Subcutaneous abdominal adipose tissue (tissue), 5 donors: ENCODE measurements around the gene GLRX2.
"Not testable (repeated sequence)": the region's sequence is repeated elsewhere in the genome, so short reads cannot be mapped to it uniquely, and the experiment has no call there.

Source experiments
- H3K27ac ChIP-seq: one replicate; pipeline ENCODE4 v1.7.0; 2013; ENCODE audit warnings: low read depth, mild to moderate bottlenecking, inconsistent platforms, low read length, moderate library complexity
- H3K27me3 ChIP-seq, 5 donors: one replicate each; pipeline ENCODE4 v1.7.0; 2013; ENCODE audit warnings: low read length in 5 of 5, inconsistent platforms in 1 of 5; ENCODE audit not compliant: control insufficient read depth in 5 of 5, insufficient read depth in 4 of 5
- H3K36me3 ChIP-seq, 5 donors: one replicate each; pipeline ENCODE4 v1.7.0; 2013; ENCODE audit warnings: low read length in 5 of 5; ENCODE audit not compliant: control insufficient read depth in 5 of 5, insufficient read depth in 5 of 5
- H3K4me1 ChIP-seq, 5 donors: one replicate each; pipeline ENCODE4 v1.7.0; 2013; ENCODE audit warnings: low read length in 5 of 5, mild to moderate bottlenecking in 3 of 5, moderate library complexity in 1 of 5; ENCODE audit not compliant: control insufficient read depth in 5 of 5, insufficient read depth in 5 of 5
- H3K4me3 ChIP-seq, 5 donors: one replicate each; pipeline ENCODE4 v1.7.0; 2013; ENCODE audit warnings: low read length in 5 of 5, low read depth in 1 of 5
- H3K9ac ChIP-seq, 5 donors: one replicate each; pipeline ENCODE4 v1.7.0; 2013; ENCODE audit warnings: low read length in 5 of 5, mild to moderate bottlenecking in 4 of 5, moderate library complexity in 3 of 5
- H3K9me3 ChIP-seq, 5 donors: one replicate each; pipeline ENCODE4 v1.7.0; 2013; ENCODE audit warnings: low read length in 5 of 5; ENCODE audit not compliant: control insufficient read depth in 5 of 5
- donor health status: healthy.
- donor health status: healthy.
- donor health status: healthy.
- donor health status: healthy.
- donor health status: healthy.

GLRX2 gene

DNA sequence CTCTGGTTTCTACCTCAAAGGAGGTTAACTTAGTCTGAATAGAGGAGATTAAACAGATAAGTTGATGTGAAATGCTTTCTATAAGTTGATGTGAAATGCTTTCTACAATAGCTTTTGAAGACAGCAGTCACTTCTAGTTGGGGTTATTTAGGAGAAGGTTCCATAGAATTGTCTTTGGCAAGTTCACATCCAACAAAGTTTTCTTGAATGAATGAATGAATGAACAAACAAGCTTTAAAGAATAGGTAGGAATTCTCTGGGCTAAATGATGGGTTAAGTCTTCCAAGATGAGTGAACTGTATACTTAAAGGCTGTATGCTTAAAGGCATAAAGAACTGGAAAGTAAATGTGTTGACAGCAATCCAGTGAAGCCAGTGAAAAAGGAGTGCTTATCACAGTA, 18.5 kb upstream of the GLRX2 start:
- Histone ChIP-seq H3K4me1 (peaks cover 1 to 29% (median 25%) of the 10 kb centered on the region in 5 donors), H3K36me3 (peaks cover 0 to 15% (median 4%) of the 10 kb centered on the region in 5 donors), H3K27me3 (no peaks in the 10 kb centered on the region), H3K9me3 (no peaks in the 10 kb centered on the region), H3K9ac (peak overlapping the region in 1 of 5 donors; percentile 41), H3K4me3 (no peak overlapping the region), H3K27ac (peak overlapping the region; percentile 99)

DNA sequence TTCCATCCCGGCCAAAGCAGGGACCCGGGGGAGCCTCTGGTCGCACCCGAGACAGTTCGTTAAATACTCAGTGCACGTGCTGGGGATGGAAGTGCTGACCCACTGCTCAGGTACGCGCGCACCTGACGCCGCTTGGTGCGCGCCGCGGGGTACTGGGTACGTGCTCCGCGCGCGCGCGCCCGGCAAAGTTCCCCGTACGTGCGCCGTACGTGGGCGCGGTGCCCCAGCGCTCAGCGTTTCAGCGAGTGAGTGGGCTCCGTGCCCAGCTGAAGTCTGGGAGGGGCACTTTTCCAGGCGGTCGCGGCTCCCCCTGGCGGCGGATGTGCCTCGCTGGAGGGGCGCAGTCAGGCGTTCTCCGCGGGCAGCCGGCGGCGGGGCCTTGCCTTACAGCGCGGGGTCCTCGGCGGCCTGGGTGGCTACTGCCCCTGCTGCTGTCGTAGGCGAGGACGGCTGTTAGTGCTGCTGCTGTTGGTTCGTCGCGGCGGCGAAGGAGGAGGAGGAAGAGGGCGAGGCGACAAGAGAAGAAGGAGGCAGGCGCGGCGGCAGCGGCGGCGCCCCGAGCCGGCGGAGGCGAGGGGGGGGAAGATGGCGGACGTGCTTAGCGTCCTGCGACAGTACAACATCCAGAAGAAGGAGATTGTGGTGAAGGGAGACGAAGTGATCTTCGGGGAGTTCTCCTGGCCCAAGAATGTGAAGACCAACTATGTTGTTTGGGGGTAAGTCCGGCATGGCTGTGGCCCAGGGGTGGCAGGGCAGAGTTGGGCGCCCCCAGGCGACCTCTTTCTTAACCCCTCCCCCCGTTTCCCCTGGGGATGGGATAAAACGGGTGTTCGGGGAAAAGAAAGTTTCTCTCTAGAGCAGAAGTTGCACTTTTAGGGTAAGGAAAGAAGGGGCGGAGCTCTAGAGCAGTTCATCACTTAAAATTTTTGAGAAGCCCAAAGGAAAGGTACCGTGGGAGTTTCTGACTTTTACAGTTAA, 16.7 kb upstream of the GLRX2 start, which contains the start of gene CDC73:
Gene CDC73 (plus strand): TSS at position 416 of the 978 bp plus-strand sequence. CDS start 170 bp downstream, at position 586.
- peak within 1 kb of the TSS; percentile 92 to 96 (median 95) for H3K9ac ChIP-seq
- peak within 1 kb of the TSS; percentile 99 for H3K27ac ChIP-seq
- H3K4me1 ChIP-seq, result peaks cover 1 to 29% (median 25%) of the 10 kb centered on the region in 5 donors
- peak within 1 kb of the TSS; percentile 93 to 99 (median 95) for H3K4me3 ChIP-seq
- no peaks in the 10 kb centered on the region for H3K9me3 ChIP-seq
- no peaks in the 10 kb centered on the region for H3K27me3 ChIP-seq
- H3K36me3 ChIP-seq, result peaks cover 0 to 10% (median 4%) of the 10 kb centered on the region in 5 donors

DNA sequence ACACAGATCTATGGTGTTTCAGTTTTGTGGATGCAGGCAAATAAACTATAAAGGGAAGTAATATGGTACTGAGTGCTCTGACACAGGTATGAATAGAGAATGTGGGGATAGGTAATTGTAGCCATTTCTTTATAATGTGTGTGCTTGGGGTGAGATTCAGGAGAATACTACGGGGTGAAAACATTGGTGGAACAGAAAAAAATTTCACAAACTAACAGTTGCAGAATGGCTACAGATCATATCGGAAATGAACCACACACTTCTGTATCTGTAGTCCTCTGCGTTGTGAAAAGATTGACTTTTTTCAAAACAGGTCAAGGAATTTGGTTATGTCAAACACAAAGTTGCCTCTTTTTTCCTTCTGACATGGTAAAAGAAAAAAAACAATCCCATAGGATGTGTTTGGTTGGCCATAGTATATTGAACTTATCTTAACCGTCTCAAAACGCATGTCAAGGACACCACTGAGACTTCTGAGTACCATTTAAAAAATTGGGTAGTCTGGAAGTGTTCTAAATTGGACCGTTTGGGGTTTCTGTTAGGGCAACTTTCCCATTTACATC, 15.5 kb upstream of the GLRX2 start:
- peak overlapping the region in 1 of 5 donors; percentile 71 for H3K9ac ChIP-seq
- no peaks in the 10 kb centered on the region for H3K27me3 ChIP-seq
- H3K27ac ChIP-seq, result no peak overlapping the region
- H3K36me3 ChIP-seq, result peaks cover 0 to 6% (median 3%) of the 10 kb centered on the region in 5 donors
- H3K4me3 ChIP-seq, result peak overlapping the region; percentile 92 to 99 (median 95)
- H3K4me1 ChIP-seq, result peaks cover 1 to 29% (median 25%) of the 10 kb centered on the region in 5 donors
- no peaks in the 10 kb centered on the region for H3K9me3 ChIP-seq

DNA sequence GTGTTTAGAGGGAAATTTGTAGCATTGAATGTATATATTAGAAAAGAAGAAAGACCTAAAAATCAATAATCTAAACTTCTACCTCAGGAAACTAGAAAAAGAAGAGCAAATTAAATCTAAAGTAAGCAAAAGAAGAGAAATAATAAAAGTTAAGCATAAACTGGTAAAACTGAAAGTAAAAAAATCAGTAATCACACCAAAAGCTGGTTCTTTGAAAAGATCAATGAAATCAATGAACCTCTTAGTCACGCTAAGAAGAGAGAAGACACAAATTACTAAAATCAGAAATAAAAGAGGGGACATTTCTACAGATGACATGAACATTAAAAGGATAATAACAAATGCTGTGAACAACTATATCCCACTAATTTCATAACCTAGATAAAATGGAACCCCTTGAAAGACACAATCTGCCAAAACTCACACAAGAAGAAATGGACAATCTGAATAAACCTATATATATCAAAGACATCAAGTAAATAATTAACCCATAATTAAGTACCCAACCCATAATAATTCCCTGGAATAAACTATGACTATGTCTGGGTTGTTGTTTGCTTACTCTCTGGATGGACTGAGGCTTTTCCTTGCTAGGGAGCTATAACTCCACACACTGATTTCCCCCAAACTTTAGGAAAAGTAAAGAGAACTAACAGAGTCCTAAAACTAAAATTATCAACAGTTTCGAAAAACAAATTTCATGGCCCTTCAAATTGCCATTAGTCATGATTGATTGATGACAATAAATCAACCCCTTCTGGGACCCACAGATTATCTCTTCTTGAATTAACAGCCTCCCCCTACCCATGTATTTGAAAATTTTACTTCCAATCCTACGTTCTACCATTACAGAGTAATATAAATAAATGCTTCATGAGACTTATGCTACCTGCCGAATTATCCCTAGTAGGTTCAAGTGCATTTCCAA, 13.9 kb upstream of the GLRX2 start:
- Histone ChIP-seq H3K9me3 (no peaks in the 10 kb centered on the region), H3K4me1 (peaks cover 1 to 23% (median 22%) of the 10 kb centered on the region in 5 donors), H3K4me3 (no peak overlapping the region), H3K9ac (no peak overlapping the region), H3K27me3 (no peaks in the 10 kb centered on the region), H3K36me3 (no peaks in the 10 kb centered on the region), H3K27ac (no peak overlapping the region)

DNA sequence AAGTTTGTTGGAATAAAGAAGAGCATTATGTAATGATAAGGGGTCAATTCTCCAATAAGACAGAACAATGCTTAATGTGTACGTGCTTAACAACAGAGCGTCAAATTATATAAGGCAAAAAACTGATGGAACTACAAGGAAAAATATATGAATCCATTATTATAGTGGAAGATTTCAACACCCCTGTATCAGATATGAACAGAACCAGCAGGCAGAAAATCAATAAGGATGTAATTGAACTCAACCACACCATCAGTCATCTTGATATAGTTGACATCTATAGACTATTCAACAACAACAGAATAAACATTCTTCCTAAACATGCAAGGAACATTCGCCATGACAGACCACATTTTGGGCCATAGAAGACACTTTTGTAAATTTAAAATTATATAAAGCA, 13.0 kb upstream of the GLRX2 start:
- Histone ChIP-seq H3K9me3 (no peaks in the 10 kb centered on the region), H3K4me3 (no peak overlapping the region), H3K27ac (no peak overlapping the region), H3K4me1 (peaks cover 1 to 14% (median 13%) of the 10 kb centered on the region in 5 donors), H3K36me3 (no peaks in the 10 kb centered on the region), H3K9ac (no peak overlapping the region), H3K27me3 (no peaks in the 10 kb centered on the region)

DNA sequence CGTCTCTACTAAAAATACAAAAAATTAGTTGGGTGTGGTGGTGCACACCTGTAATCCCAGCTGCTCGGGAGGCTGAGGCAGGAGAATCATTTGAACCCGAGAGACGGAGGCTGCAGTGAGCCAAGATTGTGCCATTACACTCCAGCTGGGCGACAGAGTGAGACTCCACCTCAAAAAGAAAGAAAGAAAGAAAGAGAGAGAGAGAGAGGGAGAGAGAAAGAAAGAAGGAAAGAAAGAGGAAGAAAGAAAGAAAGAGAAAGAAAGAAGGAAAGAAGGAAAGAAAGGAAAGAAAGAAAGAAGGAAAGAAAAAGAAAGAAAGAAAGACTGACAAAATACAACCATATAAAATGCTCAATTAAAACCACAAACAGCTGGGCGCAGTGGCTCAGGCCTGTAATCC, 12.0 kb upstream of the GLRX2 start:
- H3K27ac ChIP-seq, H3K9ac ChIP-seq: not testable (repeated sequence)

DNA sequence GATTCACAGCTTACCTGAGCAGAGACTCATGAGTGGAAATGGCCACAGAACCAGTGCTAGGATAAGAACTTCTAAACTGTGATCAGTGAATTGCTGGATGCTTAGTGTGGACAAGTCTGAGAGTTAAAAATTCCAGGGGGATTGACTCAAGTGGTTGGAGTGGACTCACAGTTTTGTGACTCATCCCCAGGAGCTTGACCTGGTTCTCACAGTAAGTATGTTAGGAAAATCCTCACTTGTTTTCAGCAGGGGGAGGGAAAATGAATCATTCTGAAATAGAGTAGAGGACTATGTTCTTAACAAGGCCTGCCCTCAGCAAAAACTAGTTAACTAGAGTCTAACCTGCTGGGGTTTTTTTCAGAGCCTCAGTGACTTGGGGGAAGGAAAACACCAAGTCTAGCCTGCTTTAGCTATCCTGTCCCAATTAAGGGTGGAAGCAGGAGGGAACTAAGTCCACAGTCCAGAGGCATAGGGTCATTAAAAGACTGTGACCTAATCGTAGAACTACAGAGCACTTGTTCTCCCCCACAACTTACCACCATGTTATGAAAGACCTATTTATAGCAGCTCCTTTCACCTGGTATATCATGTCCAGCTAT, 10.5 kb upstream of the GLRX2 start:
- Histone ChIP-seq H3K4me1 (peaks cover 0 to 17% (median 10%) of the 10 kb centered on the region in 5 donors), H3K9ac (no peak overlapping the region), H3K27ac (peak overlapping the region; percentile 0), H3K4me3 (no peak overlapping the region), H3K27me3 (no peaks in the 10 kb centered on the region), H3K9me3 (no peaks in the 10 kb centered on the region), H3K36me3 (no peaks in the 10 kb centered on the region)

More for the DNA sequence above, 12.0 kb upstream of the GLRX2 start:
- not testable (repeated sequence) for H3K4me3 ChIP-seq, H3K27me3 ChIP-seq, H3K9me3 ChIP-seq, H3K36me3 ChIP-seq
- H3K4me1 ChIP-seq, result peaks cover 1 to 11% (median 6%) of the 10 kb centered on the region in 5 donors

DNA sequence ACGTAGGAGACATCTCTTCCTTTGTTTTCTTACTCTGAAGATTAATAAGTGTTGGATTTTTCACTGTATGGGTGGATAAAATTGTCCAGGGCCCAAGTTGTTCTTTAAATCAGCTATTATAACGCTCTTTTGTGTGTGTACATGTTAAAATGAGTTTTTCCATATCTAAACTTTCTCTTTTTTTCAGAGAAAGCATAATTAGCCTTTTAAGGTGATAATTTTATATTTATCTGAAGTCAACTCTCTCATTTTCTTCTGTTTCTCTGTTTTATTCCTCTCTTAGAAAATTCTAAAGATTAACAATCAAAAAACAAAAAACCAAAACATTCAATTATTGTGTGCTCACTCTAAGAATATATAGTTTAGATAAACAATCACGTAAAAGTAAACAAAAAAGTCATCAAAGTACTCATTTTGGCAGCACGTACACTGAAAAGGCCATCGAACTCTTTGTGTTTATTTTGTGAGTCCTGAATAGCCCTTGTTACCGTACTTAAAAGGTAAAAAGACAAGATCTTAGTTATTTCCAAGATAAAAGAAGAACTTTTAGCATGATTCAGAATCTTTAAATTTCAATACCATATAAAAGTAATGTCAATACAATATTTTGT, 9.4 kb upstream of the GLRX2 start:
- H3K9ac ChIP-seq, result no peak overlapping the region
- H3K36me3 ChIP-seq, result no peaks in the 10 kb centered on the region
- no peak overlapping the region for H3K4me3 ChIP-seq
- H3K27ac ChIP-seq, result no peak overlapping the region
- H3K27me3 ChIP-seq, result no peaks in the 10 kb centered on the region
- no peaks in the 10 kb centered on the region for H3K9me3 ChIP-seq
- peaks cover 0 to 17% (median 10%) of the 10 kb centered on the region in 5 donors for H3K4me1 ChIP-seq

DNA sequence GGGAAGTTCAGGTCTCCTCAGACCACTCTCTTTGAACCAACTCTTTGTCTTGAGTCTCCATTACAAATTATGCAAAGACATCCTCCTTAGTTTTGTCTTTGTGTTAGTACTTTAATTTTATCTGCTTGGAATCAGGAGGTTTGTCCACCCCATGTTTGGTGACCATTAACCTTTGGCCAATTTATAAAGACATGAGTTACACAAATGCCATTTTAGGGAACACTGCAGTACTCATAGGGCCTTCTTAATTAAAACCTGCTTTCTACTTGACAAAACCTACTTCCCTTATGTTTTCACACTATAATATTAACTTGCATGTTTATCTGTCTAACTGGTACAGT, 8.7 kb upstream of the GLRX2 start:
- H3K4me1 ChIP-seq, result peaks cover 0 to 17% (median 10%) of the 10 kb centered on the region in 5 donors
- no peak overlapping the region for H3K9ac ChIP-seq
- no peak overlapping the region for H3K27ac ChIP-seq
- H3K36me3 ChIP-seq, result no peaks in the 10 kb centered on the region
- H3K9me3 ChIP-seq, result no peaks in the 10 kb centered on the region
- H3K4me3 ChIP-seq, result no peak overlapping the region
- no peaks in the 10 kb centered on the region for H3K27me3 ChIP-seq
